ENCODE measurements around the gene KIAA0513. TPM values are rescaled to one million over a fixed set of nuclear protein-coding genes. Genes with fewer than 3 reads are reported as not detected.

KIAA0513 gene
- total RNA-seq, 4 donors from 2014 or later: 17.7 to 52.0 (median 23.9) TPM

GRCh38 chr16:85078226-85078625 lies 50.6 kb downstream of the KIAA0513 start:
- H3K4me1 ChIP-seq: peaks cover 0 to 6% (median 0%) of the 10 kb centered on the region in 4 donors
- no peaks in the 10 kb centered on the region for H3K9me3 ChIP-seq
- H3K27ac ChIP-seq: no peak overlapping the region
- peaks cover 0 to 47% (median 0%) of the 10 kb centered on the region in 3 donors for H3K36me3 ChIP-seq
- no peak overlapping the region for H3K4me3 ChIP-seq
- TF ChIP-seq, protein P1, sequence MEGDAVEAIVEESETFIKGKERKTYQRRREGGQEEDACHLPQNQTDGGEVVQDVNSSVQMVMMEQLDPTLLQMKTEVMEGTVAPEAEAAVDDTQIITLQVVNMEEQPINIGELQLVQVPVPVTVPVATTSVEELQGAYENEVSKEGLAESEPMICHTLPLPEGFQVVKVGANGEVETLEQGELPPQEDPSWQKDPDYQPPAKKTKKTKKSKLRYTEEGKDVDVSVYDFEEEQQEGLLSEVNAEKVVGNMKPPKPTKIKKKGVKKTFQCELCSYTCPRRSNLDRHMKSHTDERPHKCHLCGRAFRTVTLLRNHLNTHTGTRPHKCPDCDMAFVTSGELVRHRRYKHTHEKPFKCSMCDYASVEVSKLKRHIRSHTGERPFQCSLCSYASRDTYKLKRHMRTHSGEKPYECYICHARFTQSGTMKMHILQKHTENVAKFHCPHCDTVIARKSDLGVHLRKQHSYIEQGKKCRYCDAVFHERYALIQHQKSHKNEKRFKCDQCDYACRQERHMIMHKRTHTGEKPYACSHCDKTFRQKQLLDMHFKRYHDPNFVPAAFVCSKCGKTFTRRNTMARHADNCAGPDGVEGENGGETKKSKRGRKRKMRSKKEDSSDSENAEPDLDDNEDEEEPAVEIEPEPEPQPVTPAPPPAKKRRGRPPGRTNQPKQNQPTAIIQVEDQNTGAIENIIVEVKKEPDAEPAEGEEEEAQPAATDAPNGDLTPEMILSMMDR (IDR thresholded peaks at IDR 0.05): no peak
- no peak for TF ChIP-seq POLR2A (IDR thresholded peaks at IDR 0.05)
- no peaks in the 10 kb centered on the region for H3K27me3 ChIP-seq
- DNase-seq: no peak

DNA sequence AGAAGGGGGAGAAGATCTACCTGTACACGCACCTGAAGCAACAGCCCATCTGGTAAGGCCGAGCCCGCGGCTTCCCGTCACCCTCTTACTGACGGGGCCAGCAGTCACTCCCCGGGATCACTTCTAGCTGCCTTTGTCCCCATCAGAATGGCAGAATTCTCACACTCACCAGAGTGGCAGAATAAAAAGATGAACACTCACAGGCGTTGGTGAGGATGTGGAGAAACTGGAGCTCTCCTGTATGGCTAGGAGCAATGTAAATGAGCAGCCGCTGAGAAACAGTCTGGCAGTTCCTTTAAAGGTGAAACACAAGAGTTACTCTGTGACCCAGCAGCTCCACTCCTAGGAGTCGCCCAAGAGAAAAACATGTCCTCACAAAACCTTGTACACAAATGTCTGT lies 51.4 kb downstream of the KIAA0513 start:
- Histone ChIP-seq H3K36me3 (peaks cover 0 to 40% (median 0%) of the 10 kb centered on the region in 3 donors), H3K27ac (no peak overlapping the region), H3K9me3 (no peaks in the 10 kb centered on the region), H3K27me3 (no peaks in the 10 kb centered on the region), H3K4me3 (no peak overlapping the region), H3K4me1 (peaks cover 0 to 7% (median 0%) of the 10 kb centered on the region in 4 donors)
- TF ChIP-seq POLR2A (IDR thresholded peaks at IDR 0.05): no peak
- TF ChIP-seq, protein P1 (IDR thresholded peaks at IDR 0.05): no peak
- no peak for DNase-seq

GRCh38 chr16:85079785-85080570 lies 52.4 kb downstream of the KIAA0513 start:
- Histone ChIP-seq H3K4me1 (peaks cover 0 to 7% (median 0%) of the 10 kb centered on the region in 4 donors), H3K36me3 (peaks cover 0 to 40% (median 0%) of the 10 kb centered on the region in 3 donors), H3K27me3 (no peaks in the 10 kb centered on the region), H3K27ac (no peak overlapping the region), H3K4me3 (no peak overlapping the region), H3K9me3 (no peaks in the 10 kb centered on the region)
- no peak for DNase-seq
- TF ChIP-seq, protein P1 (IDR thresholded peaks at IDR 0.05): no peak
- no peak for TF ChIP-seq POLR2A (IDR thresholded peaks at IDR 0.05)

DNA sequence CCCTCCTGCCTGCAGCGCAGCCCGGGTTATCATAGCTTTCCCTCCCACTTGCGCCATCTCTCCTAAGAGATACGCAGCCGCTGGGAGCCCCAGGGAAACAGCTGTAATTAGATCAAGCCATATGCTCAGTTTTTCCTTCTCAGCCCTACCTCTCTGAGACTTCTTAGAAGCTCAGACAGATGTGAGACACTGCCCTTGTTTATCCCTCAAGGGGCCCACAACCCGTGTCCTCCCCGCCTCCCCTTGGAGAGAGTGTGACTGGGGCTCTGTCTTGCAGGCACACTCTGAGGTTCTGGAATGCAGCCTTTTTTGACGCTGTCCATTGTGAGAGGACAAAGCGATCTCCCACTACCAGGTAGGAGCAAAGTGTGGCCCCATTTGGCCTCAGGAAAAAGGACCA lies 53.4 kb downstream of the KIAA0513 start:
- no peak overlapping the region for H3K4me3 ChIP-seq
- H3K9me3 ChIP-seq: no peaks in the 10 kb centered on the region
- peaks cover 0 to 7% (median 0%) of the 10 kb centered on the region in 4 donors for H3K4me1 ChIP-seq
- H3K27me3 ChIP-seq: no peaks in the 10 kb centered on the region
- no peak overlapping the region for H3K27ac ChIP-seq
- H3K36me3 ChIP-seq: peaks cover 0 to 32% (median 0%) of the 10 kb centered on the region in 3 donors
- TF ChIP-seq, protein P1 (IDR thresholded peaks at IDR 0.05): no peak
- TF ChIP-seq POLR2A (IDR thresholded peaks at IDR 0.05): no peak
- DNase-seq: no peak

- peaks cover 0 to 32% (median 0%) of the 10 kb centered on the region in 3 donors for H3K36me3 ChIP-seq
- H3K27ac ChIP-seq: no peak overlapping the region
- peaks cover 0 to 7% (median 3%) of the 10 kb centered on the region in 4 donors for H3K4me1 ChIP-seq
- DNase-seq: no peak
- H3K4me3 ChIP-seq: no peak overlapping the region
- TF ChIP-seq, protein P1 (IDR thresholded peaks at IDR 0.05): no peak
- no peak for TF ChIP-seq POLR2A (IDR thresholded peaks at IDR 0.05)
- no peaks in the 10 kb centered on the region for H3K9me3 ChIP-seq
- H3K27me3 ChIP-seq: no peaks in the 10 kb centered on the region
These were observed 54.2 kb downstream of the KIAA0513 start for GRCh38 chr16:85081765-85082164.

Measured in Peyer's patch (tissue), 4 donors.